GM12878 (cell line): Measurements from ENCODE around the gene NEBL. TPM values are rescaled to one million over a fixed set of nuclear protein-coding genes. Genes with fewer than 3 reads are reported as not detected.

Source experiments
- ATAC-seq: fragments of 200-7000 bp; cut with Tn5 transposase; 3 replicates; pipeline ENCODE4 v1.9.1; 2020; ENCODE audit warnings: mild to moderate bottlenecking, moderate library complexity
- BruUV-seq: library from RNA; stranded (reverse); fragments of 400-500 nt; replicated peaks from 2 replicates; lab custom pipeline; 2021; lab: Mats Ljungman, UMichigan
- CTCF ChIA-PET: fragments of 300-600 bp; sonication (Branson Sonifier 250); formaldehyde crosslinking; extraction: SDS; loops from one replicate; lab custom pipeline; 2021; ENCODE audit warnings: inconsistent platforms; lab: Yijun Ruan, JAX
- POLR2A ChIA-PET: fragments of 350-600 bp; formaldehyde crosslinking; extraction: SDS; loops from one replicate; lab custom pipeline; 2021; ENCODE audit warnings: inconsistent platforms; lab: Charles Lee
- RAD21 ChIA-PET: fragments of 300-600 bp; sonication (Branson Sonifier 250); formaldehyde crosslinking; loops from one replicate; lab custom pipeline; 2023; ENCODE audit warnings: antibody characterized with exemption; ENCODE audit not compliant: unreplicated experiment; lab: Charles Lee
- SMC1A ChIA-PET: fragments of 300-600 bp; sonication (Branson Sonifier 250); formaldehyde crosslinking; loops from one replicate; lab custom pipeline; 2023; ENCODE audit not compliant: unreplicated experiment, uncharacterized antibody; lab: Charles Lee
- DNase-seq: peaks from one replicate; pipeline ENCODE4 v3.0.0-alpha.2; 2011; ENCODE audit warnings: low read depth, low spot score
- FAIRE-seq: peaks from 3 replicates; lab custom pipeline; 2011; peaks lifted over from hg19 to GRCh38; lab: Jason Lieb, UNC
- H2AFZ ChIP-seq: 2 replicates; pipeline ENCODE4 v1.6.0; 2011; ENCODE audit warnings: low read depth, low read length, control low read depth; ENCODE audit not compliant: control insufficient read depth
- H3K27ac ChIP-seq: 2 replicates; pipeline ENCODE4 v1.5.1; 2011; ENCODE audit warnings: control low read depth; ENCODE audit not compliant: control insufficient read depth, insufficient read depth
- H3K27me3 ChIP-seq, 2 experiments: replicated peaks in 1 of 2; 2 replicates each; pipeline versions ENCODE4 v1.6.0 to v1.6.1; 2011; ENCODE audit warnings: low read length in 1 of 2; ENCODE audit not compliant: control insufficient read depth in 2 of 2, insufficient read depth in 2 of 2
- H3K36me3 ChIP-seq, 2 experiments: 2 replicates each; pipeline ENCODE4 v1.5.1; 2011; ENCODE audit warnings: low read length in 1 of 2; ENCODE audit not compliant: control insufficient read depth in 2 of 2, insufficient read depth in 2 of 2
- H3K4me1 ChIP-seq: 2 replicates; pipeline ENCODE4 v1.6.1; 2011; ENCODE audit warnings: mild to moderate bottlenecking, low read length, moderate library complexity, mixed read lengths; ENCODE audit not compliant: control insufficient read depth, insufficient read depth
- H3K4me2 ChIP-seq: 2 replicates; pipeline ENCODE4 v1.6.0; 2011; ENCODE audit warnings: control low read depth; ENCODE audit not compliant: control insufficient read depth, insufficient read depth
- H3K4me3 ChIP-seq: fragments of 200-600 bp; sonication (generic); 2 replicates; pipeline ENCODE4 v1.5.1; 2016
- H3K79me2 ChIP-seq: 2 replicates; pipeline ENCODE4 v1.6.0; 2011; ENCODE audit warnings: low read length; ENCODE audit not compliant: control insufficient read depth, insufficient read depth
- H3K9ac ChIP-seq: 2 replicates; pipeline ENCODE4 v1.8.0; 2011; ENCODE audit warnings: low read length, control low read depth, mixed read lengths; ENCODE audit not compliant: control insufficient read depth, insufficient read depth
- H3K9me3 ChIP-seq: replicated peaks from 3 replicates; pipeline ENCODE4 v1.5.1; 2011; ENCODE audit warnings: mild to moderate bottlenecking, low read length; ENCODE audit not compliant: control insufficient read depth, insufficient read depth
- H4K20me1 ChIP-seq: 2 replicates; pipeline ENCODE4 v1.6.0; 2011; ENCODE audit not compliant: control insufficient read depth, insufficient read depth
- CHD1 ChIP-seq: IDR thresholded peaks from 2 replicates; pipeline ENCODE4 v1.6.1; 2012; ENCODE audit warnings: low read depth, low read length, improper control_type of control experiment
- E2F8 ChIP-seq: fragments of 450-650 bp; IDR thresholded peaks from 2 replicates; pipeline ENCODE4 v1.6.1; 2018; ENCODE audit warnings: mild to moderate bottlenecking, low read depth, moderate library complexity; ENCODE audit not compliant: partially characterized antibody
- EZH2 ChIP-seq: IDR thresholded peaks from 2 replicates; pipeline ENCODE4 v1.6.1; 2012; ENCODE audit warnings: low read depth, mild to moderate bottlenecking, control low read depth, inconsistent platforms, low read length, borderline replicate concordance; ENCODE audit not compliant: control insufficient read depth
- MTA2 ChIP-seq: fragments of 450-650 bp; IDR thresholded peaks from 2 replicates; pipeline ENCODE4 v1.6.1; 2016; ENCODE audit warnings: low read depth, mild to moderate bottlenecking, moderate library complexity
- MTA3 ChIP-seq: IDR thresholded peaks from 2 replicates; pipeline ENCODE4 v1.6.1; 2012; ENCODE audit warnings: low read length, inconsistent platforms, borderline replicate concordance
- RUNX3 ChIP-seq: IDR thresholded peaks from 2 replicates; pipeline ENCODE4 v1.6.1; 2012; ENCODE audit warnings: low read length, inconsistent platforms
- TCF7 ChIP-seq: IDR thresholded peaks from 2 replicates; pipeline ENCODE4 v1.6.1; 2014; ENCODE audit warnings: antibody characterized with exemption, borderline replicate concordance
- WGBS: methylation state at CpG from one replicate; pipeline ENCODE4 v1.1.6; 2016; ENCODE audit warnings: low lambda C conversion rate; ENCODE audit not compliant: insufficient replicate concordance, insufficient coverage; ENCODE audit errors: missing lambda C conversion rate; 5-methylcytosine and 5-hydroxymethylcytosine counted together
- in situ Hi-C: fragments of 300-500 bp; cut with MboI; formaldehyde crosslinking; loops from 9 replicates; pipeline ENCODE4 v1.14.3; 2018; ENCODE audit warnings: mixed read lengths
- intact Hi-C: fragments of 100-400 bp; cut with micrococcal nuclease; formaldehyde crosslinking; loops from one replicate; pipeline ENCODE4 v1.14.2; 2022; ENCODE audit not compliant: unreplicated experiment
- polyA plus RNA-seq, 11 experiments: library from polyadenylated mRNA; depleted of rRNA in 4 of 11; unstranded in 6 of 11; stranded (reverse) in 5 of 11; fragments of >200 nt; fragmentation: Nextera tagmentation in 4 of 11; fragmentation: Illumina TruSeq in 1 of 11; extraction: Ambion mirVana in 4 of 11; extraction: Trizol in 1 of 11; gene quantifications; 1 replicate in 1 of 11; 2 replicates in 10 of 11; pipeline versions ENCODE4 v1.2.1 to v1.2.3, GENCODE V29; 2011 to 2016; ENCODE audit warnings: inconsistent platforms in 2 of 11, missing spikeins in 2 of 11, low read depth in 1 of 11
- total RNA-seq, 4 experiments: library from RNA; depleted of rRNA in 3 of 4; stranded (reverse); fragments of >200 nt in 3 of 4; fragmentation: Illumina TruSeq in 1 of 4; extraction: Trizol in 1 of 4; gene quantifications; 2 replicates each; pipeline versions ENCODE4 v1.2.1 to v1.2.3, GENCODE V29; 2013 to 2021
- TF ChIP-seq, protein P1 (sequence below): fragments of 450-650 bp; IDR thresholded peaks from 2 replicates; pipeline ENCODE4 v1.6.1; 2017; ENCODE audit warnings: mild to moderate bottlenecking
- TF ChIP-seq, protein P2 (sequence below): IDR thresholded peaks from 2 replicates; pipeline ENCODE4 v1.6.1; 2012; ENCODE audit warnings: low read depth, low read length, improper control_type of control experiment
- TF ChIP-seq, protein P3 (sequence below): IDR thresholded peaks from 2 replicates; pipeline ENCODE4 v1.6.1; 2012; ENCODE audit warnings: mild to moderate bottlenecking, low read depth, low read length

NEBL gene
- total and polyA plus RNA-seq, 10 of the 15 experiments (the other 5 are each of a cell fraction or from before 2014, with no cell fraction given): 0.04 to 0.56 (median 0.11) TPM; not detected in 6

- no peaks in the 10 kb centered on the region for H3K79me2 ChIP-seq
- ATAC-seq (no peak), DNase-seq (no peak), FAIRE-seq (no peak)
- RAD21 ChIA-PET: interaction anchor here (0.6 kb wide), 1 partner anchor 201 kb away, joined by 4 read pairs; no protein-coding TSS in a partner anchor
- SMC1A ChIA-PET: no interaction called here
- H3K27ac ChIP-seq: no peak overlapping the region
- H4K20me1 ChIP-seq: no peaks in the 10 kb centered on the region
- H3K36me3 ChIP-seq: no peaks in the 10 kb centered on the region
- H3K9me3 ChIP-seq: no peaks in the 10 kb centered on the region
- CTCF ChIA-PET: no interaction called here
- BruUV-seq: no TSS peak
- no peak overlapping the region for H2AFZ ChIP-seq
- no peak overlapping the region for H3K9ac ChIP-seq
- POLR2A ChIA-PET: no interaction called here
- H3K4me3 ChIP-seq: no peak overlapping the region
- in situ Hi-C loops (no loop called here), intact Hi-C loops (no loop called here)
- WGBS: 8% methylated on average over 7 of the region's 7 CpGs
- no peaks in the 10 kb centered on the region for H3K4me1 ChIP-seq
- no peak overlapping the region for H3K4me2 ChIP-seq
- H3K27me3 ChIP-seq: no peaks in the 10 kb centered on the region
- TF ChIP-seq MTA3 (no peak), EZH2 (no peak), TCF7 (no peak), MTA2 (no peak), E2F8 (no peak), RUNX3 (no peak), CHD1 (no peak)
- TF ChIP-seq, protein P1, sequence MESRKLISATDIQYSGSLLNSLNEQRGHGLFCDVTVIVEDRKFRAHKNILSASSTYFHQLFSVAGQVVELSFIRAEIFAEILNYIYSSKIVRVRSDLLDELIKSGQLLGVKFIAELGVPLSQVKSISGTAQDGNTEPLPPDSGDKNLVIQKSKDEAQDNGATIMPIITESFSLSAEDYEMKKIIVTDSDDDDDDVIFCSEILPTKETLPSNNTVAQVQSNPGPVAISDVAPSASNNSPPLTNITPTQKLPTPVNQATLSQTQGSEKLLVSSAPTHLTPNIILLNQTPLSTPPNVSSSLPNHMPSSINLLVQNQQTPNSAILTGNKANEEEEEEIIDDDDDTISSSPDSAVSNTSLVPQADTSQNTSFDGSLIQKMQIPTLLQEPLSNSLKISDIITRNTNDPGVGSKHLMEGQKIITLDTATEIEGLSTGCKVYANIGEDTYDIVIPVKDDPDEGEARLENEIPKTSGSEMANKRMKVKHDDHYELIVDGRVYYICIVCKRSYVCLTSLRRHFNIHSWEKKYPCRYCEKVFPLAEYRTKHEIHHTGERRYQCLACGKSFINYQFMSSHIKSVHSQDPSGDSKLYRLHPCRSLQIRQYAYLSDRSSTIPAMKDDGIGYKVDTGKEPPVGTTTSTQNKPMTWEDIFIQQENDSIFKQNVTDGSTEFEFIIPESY: no peak
- TF ChIP-seq, protein P2, sequence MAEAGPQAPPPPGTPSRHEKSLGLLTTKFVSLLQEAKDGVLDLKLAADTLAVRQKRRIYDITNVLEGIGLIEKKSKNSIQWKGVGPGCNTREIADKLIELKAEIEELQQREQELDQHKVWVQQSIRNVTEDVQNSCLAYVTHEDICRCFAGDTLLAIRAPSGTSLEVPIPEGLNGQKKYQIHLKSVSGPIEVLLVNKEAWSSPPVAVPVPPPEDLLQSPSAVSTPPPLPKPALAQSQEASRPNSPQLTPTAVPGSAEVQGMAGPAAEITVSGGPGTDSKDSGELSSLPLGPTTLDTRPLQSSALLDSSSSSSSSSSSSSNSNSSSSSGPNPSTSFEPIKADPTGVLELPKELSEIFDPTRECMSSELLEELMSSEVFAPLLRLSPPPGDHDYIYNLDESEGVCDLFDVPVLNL: no peak
- TF ChIP-seq, protein P3, sequence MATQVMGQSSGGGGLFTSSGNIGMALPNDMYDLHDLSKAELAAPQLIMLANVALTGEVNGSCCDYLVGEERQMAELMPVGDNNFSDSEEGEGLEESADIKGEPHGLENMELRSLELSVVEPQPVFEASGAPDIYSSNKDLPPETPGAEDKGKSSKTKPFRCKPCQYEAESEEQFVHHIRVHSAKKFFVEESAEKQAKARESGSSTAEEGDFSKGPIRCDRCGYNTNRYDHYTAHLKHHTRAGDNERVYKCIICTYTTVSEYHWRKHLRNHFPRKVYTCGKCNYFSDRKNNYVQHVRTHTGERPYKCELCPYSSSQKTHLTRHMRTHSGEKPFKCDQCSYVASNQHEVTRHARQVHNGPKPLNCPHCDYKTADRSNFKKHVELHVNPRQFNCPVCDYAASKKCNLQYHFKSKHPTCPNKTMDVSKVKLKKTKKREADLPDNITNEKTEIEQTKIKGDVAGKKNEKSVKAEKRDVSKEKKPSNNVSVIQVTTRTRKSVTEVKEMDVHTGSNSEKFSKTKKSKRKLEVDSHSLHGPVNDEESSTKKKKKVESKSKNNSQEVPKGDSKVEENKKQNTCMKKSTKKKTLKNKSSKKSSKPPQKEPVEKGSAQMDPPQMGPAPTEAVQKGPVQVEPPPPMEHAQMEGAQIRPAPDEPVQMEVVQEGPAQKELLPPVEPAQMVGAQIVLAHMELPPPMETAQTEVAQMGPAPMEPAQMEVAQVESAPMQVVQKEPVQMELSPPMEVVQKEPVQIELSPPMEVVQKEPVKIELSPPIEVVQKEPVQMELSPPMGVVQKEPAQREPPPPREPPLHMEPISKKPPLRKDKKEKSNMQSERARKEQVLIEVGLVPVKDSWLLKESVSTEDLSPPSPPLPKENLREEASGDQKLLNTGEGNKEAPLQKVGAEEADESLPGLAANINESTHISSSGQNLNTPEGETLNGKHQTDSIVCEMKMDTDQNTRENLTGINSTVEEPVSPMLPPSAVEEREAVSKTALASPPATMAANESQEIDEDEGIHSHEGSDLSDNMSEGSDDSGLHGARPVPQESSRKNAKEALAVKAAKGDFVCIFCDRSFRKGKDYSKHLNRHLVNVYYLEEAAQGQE: no peak
Observed at GRCh38 chr10:20745556-20746375, 151.3 kb downstream of the NEBL start.
